Glutamatergic neuron (in vitro differentiated cells): ENCODE data around the gene CEMP1. TPM values are rescaled to one million over a fixed set of nuclear protein-coding genes. Genes with fewer than 3 reads are reported as not detected.
A peak's percentile ranks its signal among the peaks of the same experiment; 100 is the strongest.
"Not testable (repeated sequence)": the region's sequence is repeated elsewhere in the genome, so short reads cannot be mapped to it uniquely, and the experiment has no call there.

Source experiments
- DNase-seq: peaks from one replicate; pipeline ENCODE4 v3.0.0; 2022
- H3K27ac Mint-ChIP-seq: one replicate; pipeline ENCODE4 v1.8.0; 2020; ENCODE audit warnings: mild to moderate bottlenecking, mixed read lengths, inconsistent platforms; ENCODE audit not compliant: unreplicated experiment
- H3K27me3 Mint-ChIP-seq: one replicate; pipeline ENCODE4 v1.8.0; 2020; ENCODE audit warnings: mild to moderate bottlenecking, moderate library complexity, mixed read lengths, inconsistent platforms; ENCODE audit not compliant: unreplicated experiment
- H3K36me3 Mint-ChIP-seq: one replicate; pipeline ENCODE4 v1.8.0; 2020; ENCODE audit warnings: mild to moderate bottlenecking, mixed read lengths, inconsistent platforms; ENCODE audit not compliant: unreplicated experiment
- H3K4me1 Mint-ChIP-seq: one replicate; pipeline ENCODE4 v1.8.0; 2020; ENCODE audit warnings: mild to moderate bottlenecking, low read depth, mixed read lengths, inconsistent platforms; ENCODE audit not compliant: unreplicated experiment
- H3K4me3 Mint-ChIP-seq: one replicate; pipeline ENCODE4 v1.8.0; 2020; ENCODE audit warnings: mild to moderate bottlenecking, mixed read lengths, inconsistent platforms; ENCODE audit not compliant: unreplicated experiment
- H3K9me3 Mint-ChIP-seq: one replicate; pipeline ENCODE4 v1.8.0; 2020; ENCODE audit warnings: mild to moderate bottlenecking, moderate library complexity, mixed read lengths, inconsistent platforms; ENCODE audit not compliant: unreplicated experiment
- total RNA-seq: library from RNA; stranded (reverse); fragmentation: NEBNext Ultra II Directional; extraction: Animal tissue kit (Norgen Biotek cat#: 25700); gene quantifications from one replicate; pipeline ENCODE4 v1.2.1, GENCODE V29; 2021; ENCODE audit not compliant: unreplicated experiment
- TF ChIP-seq, protein P1 (sequence below): fragments of 200-600 bp; sonication (generic); IDR thresholded peaks from one replicate; pipeline ENCODE4 v1.5.0; 2021; ENCODE audit not compliant: partially characterized antibody, unreplicated experiment

Gene CEMP1
- total RNA-seq, 1 donor from 2014 or later, result not detected

DNA sequence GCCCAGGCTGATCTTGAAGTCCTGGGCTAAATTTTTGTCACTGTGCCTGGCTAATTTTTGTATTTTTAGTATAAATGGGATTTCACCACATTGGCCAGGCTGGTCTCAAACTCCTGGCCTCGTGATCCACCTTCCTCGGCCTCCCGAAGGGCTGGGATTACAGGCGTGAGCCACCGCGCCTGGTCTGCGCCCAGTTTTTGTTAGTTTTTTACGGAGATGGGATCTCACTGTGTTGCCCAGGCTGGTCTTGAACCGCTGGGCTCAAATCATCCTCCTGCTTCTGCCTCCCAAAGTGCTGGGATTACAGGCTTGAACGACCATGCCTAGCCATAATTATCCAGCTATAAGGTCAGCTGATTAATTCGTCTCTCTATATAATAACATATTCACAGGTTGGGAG lies 2.7 kb upstream of the CEMP1 start:
- Mint-ChIP-seq H3K36me3 (no peaks in the 10 kb centered on the region), H3K4me3 (peak overlapping the region; percentile 67), H3K27ac (no peak overlapping the region), H3K27me3 (peaks cover 19% of the 10 kb centered on the region), H3K9me3 (peaks cover 14% of the 10 kb centered on the region), H3K4me1 (peaks cover 8% of the 10 kb centered on the region)
- TF ChIP-seq, protein P1, sequence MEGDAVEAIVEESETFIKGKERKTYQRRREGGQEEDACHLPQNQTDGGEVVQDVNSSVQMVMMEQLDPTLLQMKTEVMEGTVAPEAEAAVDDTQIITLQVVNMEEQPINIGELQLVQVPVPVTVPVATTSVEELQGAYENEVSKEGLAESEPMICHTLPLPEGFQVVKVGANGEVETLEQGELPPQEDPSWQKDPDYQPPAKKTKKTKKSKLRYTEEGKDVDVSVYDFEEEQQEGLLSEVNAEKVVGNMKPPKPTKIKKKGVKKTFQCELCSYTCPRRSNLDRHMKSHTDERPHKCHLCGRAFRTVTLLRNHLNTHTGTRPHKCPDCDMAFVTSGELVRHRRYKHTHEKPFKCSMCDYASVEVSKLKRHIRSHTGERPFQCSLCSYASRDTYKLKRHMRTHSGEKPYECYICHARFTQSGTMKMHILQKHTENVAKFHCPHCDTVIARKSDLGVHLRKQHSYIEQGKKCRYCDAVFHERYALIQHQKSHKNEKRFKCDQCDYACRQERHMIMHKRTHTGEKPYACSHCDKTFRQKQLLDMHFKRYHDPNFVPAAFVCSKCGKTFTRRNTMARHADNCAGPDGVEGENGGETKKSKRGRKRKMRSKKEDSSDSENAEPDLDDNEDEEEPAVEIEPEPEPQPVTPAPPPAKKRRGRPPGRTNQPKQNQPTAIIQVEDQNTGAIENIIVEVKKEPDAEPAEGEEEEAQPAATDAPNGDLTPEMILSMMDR, result no peak
- DNase-seq, result no peak

DNA sequence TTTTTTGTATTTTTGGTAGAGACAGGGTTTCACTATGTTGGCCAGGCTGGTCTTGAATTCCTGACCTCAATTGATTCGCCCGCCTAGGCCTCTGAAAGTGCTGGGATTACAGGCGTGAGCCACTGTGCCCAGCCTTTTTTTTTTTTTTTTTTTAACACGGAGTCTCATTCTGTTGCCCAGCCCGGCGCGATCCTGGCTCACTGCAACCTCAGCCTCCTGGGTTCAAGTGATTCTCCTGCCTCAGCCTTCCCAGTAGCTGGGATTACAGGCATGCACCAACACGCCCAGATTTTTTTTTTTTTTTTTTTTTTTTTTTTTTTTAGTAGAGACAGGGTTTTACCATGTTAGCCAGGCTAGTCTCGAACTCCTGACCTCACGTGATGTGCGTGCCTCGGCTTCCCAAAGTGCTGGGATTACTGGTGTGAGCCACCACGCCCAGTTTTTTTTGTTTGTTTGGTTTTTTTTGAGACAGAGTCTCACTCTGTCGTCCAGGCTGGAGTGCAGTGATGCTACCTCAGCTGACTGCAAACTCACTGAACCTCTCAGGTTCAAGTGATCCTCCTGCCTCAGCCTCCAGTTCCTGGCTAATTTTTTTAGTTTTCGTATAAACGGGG lies 2.0 kb upstream of the CEMP1 start:
- peak overlapping the region; percentile 93 for H3K4me3 Mint-ChIP-seq
- peaks cover 11% of the 10 kb centered on the region for H3K9me3 Mint-ChIP-seq
- DNase-seq, H3K36me3 Mint-ChIP-seq, H3K4me1 Mint-ChIP-seq: not testable (repeated sequence)
- peak overlapping the region; percentile 83 for H3K27ac Mint-ChIP-seq
- H3K27me3 Mint-ChIP-seq, result peaks cover 17% of the 10 kb centered on the region

DNA sequence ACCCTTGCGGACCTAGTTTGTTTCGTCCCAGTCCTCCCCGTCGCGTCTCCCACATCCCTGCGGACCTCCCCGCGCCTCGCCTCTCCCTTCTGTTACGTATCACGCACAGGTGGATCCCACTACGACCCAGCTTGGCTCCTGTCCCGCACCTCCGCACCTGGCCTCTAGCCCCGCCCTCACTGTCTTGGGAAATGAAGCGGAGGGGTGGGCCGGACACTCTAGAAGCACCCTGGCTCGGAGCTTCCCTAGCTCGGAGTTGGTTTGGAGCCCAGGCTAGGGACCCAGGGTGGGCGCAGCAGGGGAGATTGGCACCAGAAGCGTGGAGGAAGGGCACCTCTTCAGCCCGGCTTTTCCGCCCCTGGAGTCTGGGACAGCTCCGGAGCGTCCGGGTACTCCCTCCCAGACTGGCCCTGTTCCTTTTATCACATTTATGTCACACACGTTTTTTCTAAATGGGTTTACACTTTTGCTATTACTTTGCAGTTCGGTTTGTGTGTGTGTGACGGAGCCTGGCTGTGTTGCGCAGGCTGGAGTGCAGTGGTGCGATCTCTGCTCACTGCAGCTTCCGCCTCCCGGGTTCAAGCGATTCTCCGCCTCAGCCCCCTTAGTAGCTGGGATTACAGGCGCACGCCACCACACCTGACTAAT lies 1.4 kb upstream of the CEMP1 start:
- Mint-ChIP-seq H3K4me1 (peaks cover 5% of the 10 kb centered on the region), H3K9me3 (peaks cover 11% of the 10 kb centered on the region), H3K36me3 (no peaks in the 10 kb centered on the region), H3K4me3 (peak overlapping the region; percentile 93), H3K27ac (peak overlapping the region; percentile 83), H3K27me3 (peaks cover 17% of the 10 kb centered on the region)
- TF ChIP-seq, protein P1, result no peak
- no peak for DNase-seq

DNA sequence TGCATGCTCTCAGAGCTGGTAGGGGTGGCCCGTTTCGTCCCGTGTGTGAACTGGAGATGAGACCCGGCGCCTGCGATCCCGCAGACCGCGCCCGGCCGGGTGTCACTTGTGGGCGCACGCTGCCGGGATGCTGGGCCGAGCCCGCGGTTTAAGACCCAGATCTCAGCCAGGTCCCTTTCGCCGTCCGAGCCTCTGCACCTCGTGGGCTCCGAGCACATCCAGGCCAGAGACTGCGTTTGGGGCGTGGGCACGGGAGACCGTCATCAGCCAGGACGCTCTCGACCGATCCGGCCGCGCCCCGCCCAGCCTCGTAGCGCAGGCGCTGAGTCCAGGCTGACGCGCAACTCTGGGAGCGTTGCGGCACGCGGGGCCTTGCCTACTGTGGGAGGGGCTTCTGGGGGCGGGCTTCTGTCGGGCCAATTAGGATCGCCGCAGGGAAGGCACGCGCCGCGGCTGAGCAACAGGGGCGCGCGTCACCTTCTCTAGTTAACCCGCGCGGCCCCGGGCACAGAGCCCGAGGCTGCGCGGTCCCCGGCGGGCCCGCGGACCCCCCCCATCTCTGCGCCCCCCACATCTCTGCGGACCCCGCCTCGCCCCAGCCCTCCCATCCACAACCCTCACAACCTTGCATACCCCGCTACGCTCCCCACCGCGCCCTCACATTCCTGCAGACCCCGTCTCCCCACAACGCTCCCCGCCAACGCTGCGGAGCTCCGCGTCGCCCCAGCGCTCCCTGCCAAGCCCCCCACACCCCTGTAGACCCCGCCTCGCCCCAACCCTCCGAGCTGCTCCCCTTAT lies 687 bp upstream of the CEMP1 start:
- Mint-ChIP-seq H3K27ac (peak overlapping the region; percentile 33), H3K4me3 (peak overlapping the region; percentile 93), H3K36me3 (no peaks in the 10 kb centered on the region), H3K9me3 (peaks cover 8% of the 10 kb centered on the region), H3K4me1 (peaks cover 5% of the 10 kb centered on the region), H3K27me3 (peaks cover 15% of the 10 kb centered on the region)
- TF ChIP-seq, protein P1, result no peak
- DNase-seq, result peak; percentile 98

DNA sequence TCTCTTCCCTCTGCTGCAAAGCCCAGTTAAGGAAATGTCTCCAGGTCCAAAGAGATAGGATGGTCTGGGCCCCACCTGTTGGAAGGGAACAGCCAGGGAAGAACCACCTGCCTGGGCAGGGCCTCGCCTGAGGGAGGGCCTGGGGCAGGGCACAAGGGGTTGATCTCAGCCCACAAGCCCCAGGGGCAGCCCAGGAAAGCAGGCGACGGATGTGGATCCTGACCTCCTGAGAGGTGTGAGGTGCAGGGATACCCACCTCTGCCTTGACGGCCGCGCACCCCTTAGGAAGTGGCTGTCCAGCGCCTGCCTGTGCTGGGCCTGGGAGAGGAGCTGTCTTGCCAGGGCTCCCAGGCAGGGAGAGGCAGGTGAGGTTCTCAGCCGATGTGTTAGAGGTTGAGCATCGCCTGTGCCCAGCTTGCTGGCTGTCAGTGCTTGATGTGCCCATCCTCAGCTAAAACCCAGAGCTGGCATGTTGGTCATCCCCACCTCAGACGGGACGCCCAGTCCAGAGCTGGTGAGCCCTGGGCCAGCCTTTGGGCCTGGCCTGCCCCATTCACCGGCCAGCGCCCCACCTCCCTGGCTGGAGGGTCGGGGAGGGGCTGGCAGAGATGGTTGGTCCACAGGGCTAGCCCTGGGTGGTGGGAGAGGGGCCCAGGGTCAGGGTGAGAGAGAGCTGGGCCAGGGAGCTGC lies 434 bp downstream of the CEMP1 start:
- H3K27ac Mint-ChIP-seq, result peak overlapping the region; percentile 52
- TF ChIP-seq, protein P1, result no peak
- no peak for DNase-seq
- H3K4me1 Mint-ChIP-seq, result peaks cover 2% of the 10 kb centered on the region
- H3K27me3 Mint-ChIP-seq, result peaks cover 12% of the 10 kb centered on the region
- peaks cover 8% of the 10 kb centered on the region for H3K9me3 Mint-ChIP-seq
- no peaks in the 10 kb centered on the region for H3K36me3 Mint-ChIP-seq
- H3K4me3 Mint-ChIP-seq, result peak overlapping the region; percentile 81
